Suppressor macrophage treated with lipopolysaccharide for 1 hour (primary cell): Measurements from ENCODE around the gene PLCH1.

ENCODE experiments used
- DNase-seq, 3 donors: peaks; one replicate each; pipeline ENCODE4 v3.0.0-alpha.2; 2020 to 2022

Gene PLCH1

GRCh38 chr3:155329513-155330048 is 415.3 kb downstream of the PLCH1 start:
- DNase-seq, result no peak

- no peak for DNase-seq
These were observed 417.0 kb downstream of the PLCH1 start for GRCh38 chr3:155327871-155328270.

- no peak for DNase-seq
These were observed 417.4 kb downstream of the PLCH1 start for GRCh38 chr3:155327430-155327829.

GRCh38 chr3:155326901-155327300 is 418.0 kb downstream of the PLCH1 start:
- DNase-seq, result peak in 1 of 3 donors; percentile 6

GRCh38 chr3:155326244-155326643 is 418.6 kb downstream of the PLCH1 start:
- no peak for DNase-seq
